ENCODE results near the gene TCF7L2.

TCF7L2 gene

GRCh38 chr10:112949143-112949823, 764 bp upstream of the TCF7L2 start:
- peak; percentile 31 to 43 for DNase-seq

DNA sequence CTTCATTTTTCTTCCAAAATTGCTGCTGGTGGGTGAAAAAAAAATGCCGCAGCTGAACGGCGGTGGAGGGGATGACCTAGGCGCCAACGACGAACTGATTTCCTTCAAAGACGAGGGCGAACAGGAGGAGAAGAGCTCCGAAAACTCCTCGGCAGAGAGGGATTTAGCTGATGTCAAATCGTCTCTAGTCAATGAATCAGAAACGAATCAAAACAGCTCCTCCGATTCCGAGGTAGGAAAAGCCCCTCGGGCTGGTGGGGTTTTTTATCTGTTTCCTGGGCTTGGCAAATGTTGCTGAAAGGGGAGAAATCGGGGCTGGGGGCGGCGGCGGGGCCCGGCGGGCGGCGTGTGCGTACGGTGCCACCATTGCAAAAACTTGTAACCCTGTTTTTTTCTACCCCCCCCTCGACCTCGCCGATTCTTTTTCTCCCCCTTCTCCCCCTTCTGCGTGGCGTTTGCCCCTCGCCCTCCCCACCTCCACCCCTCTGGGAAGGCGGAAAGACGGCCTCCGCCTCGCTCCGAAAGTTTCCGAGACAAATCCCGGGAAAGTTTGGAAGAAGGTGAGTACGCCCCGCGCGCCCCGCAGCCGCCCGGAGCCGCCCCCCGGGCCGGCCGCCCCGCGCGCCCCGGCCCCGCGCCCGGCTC, 789 bp downstream of the TCF7L2 start:
- peak; percentile 7 to 37 for DNase-seq

- peak; percentile 81 to 85 for DNase-seq
These were observed 1.6 kb downstream of the TCF7L2 start for GRCh38 chr10:112951359-112952281.

DNA sequence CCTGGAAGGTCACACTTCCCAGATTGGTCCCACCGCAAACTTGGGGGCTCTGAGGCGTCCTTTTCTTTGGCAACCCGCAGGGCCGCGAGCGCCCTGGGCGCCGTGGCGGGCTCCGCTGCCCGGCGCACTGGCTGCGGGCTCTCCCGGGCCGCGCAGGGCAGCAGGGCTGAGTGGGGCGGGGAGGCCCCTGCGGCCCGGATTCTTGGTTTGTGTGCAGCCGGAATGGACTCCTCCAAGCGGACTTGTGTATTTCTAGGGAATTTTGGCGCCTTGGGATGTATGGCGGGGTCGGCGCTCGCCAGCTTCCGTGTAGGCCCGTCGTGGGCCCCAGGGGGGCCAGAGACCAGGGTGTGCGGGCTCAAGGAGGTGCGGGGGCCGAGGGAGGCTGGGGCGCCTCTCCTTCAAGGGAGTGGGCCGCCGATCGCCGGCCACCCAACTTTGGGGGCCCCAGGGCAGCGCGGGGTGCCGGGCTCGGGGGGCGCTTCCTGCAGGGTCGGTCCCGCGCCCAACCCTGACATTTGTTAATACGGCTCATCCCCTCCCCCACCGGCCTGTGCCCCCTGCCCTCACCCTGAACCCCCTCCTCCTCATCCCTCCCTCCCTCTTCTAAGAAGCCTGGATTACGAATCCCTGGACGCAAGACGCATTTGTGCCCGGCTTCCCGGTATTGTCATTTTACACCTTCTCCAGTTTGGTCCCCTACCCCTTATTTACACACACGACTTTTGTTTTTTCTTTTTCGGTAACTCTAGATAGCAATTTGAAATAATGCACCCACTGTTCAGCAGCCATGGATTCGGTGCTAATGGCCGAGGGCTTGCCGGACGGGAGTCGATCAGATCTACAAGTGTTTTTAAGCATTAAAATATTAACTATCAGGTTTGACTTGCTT, 2.5 kb downstream of the TCF7L2 start:
- DNase-seq: no peak

GRCh38 chr10:112953174-112954159, 3.4 kb downstream of the TCF7L2 start:
- DNase-seq: peak in 1 of 2 experiments; percentile 5

GRCh38 chr10:112954974-112955581, 5.0 kb downstream of the TCF7L2 start:
- no peak for DNase-seq

DNA sequence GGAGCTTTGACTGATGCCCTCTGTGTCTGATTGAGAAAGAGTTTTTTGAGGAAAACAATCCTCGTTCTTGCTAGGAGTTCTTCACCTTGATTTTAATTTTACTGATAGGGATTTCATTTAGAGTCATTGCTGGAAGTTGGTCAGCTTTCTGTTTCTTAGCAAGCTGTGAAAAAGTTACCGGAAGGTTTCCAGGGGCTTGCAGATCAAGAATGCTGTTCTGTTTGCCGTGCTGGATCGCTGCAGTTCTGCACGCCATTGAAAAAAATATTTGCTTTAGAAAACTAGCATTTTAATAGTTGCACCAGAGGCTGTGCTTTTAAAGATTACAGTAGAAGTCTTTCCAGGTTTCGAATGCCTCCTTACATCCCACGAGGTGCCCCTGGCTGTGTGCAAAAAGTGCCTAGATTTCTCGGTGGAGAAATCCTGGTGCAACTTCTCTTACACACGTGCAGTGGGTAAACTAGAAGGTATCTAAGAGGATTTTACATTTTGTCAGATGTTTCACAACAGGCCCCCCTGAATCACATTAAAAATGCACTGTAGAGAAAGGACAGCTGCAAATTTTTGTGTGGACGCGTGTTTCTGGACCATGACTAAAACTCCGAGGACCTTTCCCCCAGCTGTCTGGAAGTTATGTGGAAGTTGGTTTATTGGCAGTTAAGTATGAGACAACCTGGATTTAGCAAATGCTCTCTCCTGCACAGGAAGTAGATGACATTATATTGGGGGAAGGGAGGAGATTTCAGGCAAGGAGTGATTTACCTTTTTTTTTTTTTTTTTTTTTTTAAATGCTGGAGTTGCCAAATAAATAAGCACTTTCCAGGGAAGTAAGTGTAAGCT, 5.8 kb downstream of the TCF7L2 start:
- peak in 1 of 2 experiments; percentile 10 for DNase-seq

DNA sequence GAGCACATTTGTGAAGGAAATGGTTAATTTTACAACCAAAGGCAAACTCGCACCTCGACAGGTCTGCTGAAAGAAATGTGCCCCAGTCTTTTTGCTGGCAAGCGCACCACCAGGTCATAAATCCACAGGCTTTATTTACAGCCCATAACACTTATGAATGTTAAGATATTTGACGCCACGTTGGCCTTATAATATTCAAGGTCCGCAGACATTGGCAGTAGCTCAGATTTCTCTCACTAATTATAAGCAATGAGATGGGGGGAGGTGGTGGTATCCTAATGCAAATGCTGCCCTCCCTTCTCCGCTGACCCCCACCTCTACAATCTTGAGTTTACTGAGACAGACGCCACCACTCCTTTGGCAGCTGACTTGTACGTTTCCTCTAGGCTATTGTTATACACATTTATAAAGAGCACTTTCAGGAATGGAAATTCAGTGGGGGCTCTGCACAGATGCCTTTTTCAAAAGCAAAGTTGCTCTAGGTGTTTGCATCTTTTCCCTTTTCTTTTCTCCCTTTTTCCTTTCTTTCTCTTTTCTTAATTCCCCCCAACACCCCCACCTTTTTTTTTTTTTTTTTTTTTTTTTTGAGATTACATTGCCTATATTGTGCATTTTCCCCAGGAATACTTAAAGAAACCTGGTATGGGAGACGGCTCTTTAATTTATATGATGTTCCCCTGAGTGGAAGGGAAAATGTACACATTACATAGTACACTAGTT, 6.7 kb downstream of the TCF7L2 start:
- no peak for DNase-seq

GRCh38 chr10:112957640-112958092, 7.6 kb downstream of the TCF7L2 start:
- DNase-seq: no peak

DNA sequence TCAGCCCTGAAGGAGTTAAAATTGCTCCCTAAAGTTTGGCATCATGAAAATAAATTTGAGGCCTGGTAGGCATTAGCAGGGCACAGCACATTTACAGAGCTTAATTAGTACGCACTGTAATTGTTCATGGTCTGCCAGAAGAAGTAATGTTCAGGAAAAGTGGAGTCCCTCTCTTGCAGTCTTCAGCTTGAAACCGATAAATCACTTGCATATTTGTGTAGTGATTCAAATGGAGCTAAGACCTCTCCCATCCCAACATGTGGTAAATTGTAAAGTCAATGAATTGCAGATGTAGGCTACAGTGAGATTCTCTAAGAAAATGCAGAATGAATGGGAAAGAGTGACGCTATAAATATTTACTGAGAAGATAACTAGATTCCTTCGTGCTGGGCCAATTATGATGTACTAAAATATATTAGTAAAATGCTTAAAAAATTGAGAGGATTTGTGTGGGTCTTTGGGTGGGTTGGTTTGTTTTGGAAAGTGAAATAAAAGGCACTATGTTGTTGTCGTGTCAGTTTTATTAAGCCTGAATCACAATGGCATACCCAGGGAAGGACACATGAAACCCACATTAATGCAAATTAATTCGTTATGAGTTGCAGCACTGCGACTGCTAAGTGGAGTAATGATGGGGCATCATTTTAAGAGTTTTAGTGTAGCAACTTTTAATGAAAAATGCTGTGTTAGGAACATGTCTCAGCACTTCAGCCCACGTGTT, 8.4 kb downstream of the TCF7L2 start:
- DNase-seq: no peak

GRCh38 chr10:112959207-112959838, 9.3 kb downstream of the TCF7L2 start:
- no peak for DNase-seq

GRCh38 chr10:112960151-112960681, 10.2 kb downstream of the TCF7L2 start:
- DNase-seq: no peak

- no peak for DNase-seq
These were observed 11.6 kb downstream of the TCF7L2 start for GRCh38 chr10:112961609-112962008.

GRCh38 chr10:112962343-112962742, 12.3 kb downstream of the TCF7L2 start:
- DNase-seq: no peak

DNA sequence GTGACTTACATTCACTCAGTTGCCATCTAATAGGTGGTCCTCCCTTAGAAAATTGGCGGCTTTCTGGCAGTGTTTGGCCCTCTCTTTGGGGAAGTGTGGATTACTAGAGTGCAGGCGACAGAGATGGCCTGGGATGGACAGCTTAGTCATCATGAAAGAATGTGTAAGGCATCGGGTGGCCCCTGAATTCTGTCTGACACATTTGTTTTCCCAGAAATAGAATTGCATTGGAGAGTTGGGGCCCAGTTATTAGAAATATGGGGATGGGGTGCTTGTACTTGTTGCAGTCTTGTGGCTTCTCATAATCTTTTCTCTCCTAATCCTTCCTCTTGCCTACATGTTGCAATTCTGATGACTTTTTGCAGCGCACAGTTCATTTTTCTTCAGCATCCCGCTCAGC, 13.8 kb downstream of the TCF7L2 start:
- DNase-seq: peak; percentile 15 to 19

DNA sequence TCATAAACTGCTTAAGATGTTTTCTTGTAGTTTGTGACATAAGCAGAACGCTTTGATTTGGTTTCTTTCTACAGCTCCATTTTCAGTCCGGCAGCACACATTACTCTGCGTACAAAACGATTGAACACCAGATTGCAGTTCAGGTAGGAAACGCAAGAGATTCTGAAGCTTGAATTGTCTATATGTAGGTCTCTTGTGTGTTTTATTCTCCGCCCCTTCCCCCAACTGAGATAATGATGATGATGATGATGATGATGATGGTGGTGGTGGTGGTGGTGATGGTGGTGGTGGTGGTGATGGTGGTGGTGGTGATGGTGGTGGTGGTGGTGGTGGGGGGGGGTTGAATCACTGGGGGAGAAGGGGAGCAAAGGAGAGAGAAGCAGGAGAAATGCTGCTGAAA, 14.4 kb downstream of the TCF7L2 start:
- DNase-seq: no peak

DNA sequence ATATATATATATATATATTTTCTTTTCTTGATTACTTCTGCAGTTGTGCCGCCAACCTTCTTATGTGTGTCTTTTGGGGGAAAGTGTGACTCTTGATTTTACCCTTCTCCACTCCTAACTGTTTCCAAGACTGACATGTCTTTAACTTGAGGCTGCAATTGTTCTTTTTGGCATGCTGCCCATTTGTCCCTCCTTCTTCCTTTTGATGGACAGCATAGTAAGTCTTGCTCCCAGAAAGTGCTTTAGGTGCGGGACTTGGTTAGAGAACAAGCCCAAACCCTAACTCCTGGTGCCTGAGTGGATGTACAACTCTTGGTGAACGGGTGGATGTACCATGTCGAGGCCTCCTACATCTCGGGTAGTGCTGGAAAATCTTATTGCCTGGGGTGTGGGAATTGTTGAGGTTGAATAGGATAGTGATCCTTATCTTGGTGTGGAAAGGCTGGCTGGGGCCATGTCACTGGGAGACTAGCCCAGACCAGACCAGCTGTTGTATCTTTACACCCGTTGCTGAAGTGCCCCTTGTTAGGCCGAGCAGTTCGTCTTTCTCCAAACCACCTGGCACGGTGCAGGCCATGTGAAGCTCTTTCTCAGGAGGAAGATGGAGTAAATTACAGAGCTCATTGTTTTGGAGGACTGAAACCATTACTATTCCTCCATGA, 16.3 kb downstream of the TCF7L2 start:
- DNase-seq: no peak
